Uterus (tissue), 4 donors: Measurements from ENCODE around the gene BAIAP2. TPM values are rescaled to one million over a fixed set of nuclear protein-coding genes. Genes with fewer than 3 reads are reported as not detected.

Experiments
- DNase-seq, 2 donors: peaks; one replicate each; pipeline ENCODE4 v3.0.0-alpha.2; 2019 to 2020
- H3K27ac ChIP-seq, 2 donors: fragments of 200-600 bp; sonication (generic); 1 replicate in 1 of 2; 2 replicates in 1 of 2; pipeline ENCODE4 v1.5.1; 2016 to 2018
- H3K27me3 ChIP-seq, 2 donors: fragments of 200-600 bp; sonication (generic); one replicate each; pipeline ENCODE4 v1.5.1; 2018 to 2019; ENCODE audit warnings: control low read depth in 1 of 2
- H3K36me3 ChIP-seq, 2 donors: fragments of 200-600 bp; sonication (generic); one replicate each; pipeline ENCODE4 v1.5.1; 2019; ENCODE audit warnings: control low read depth in 1 of 2
- H3K4me1 ChIP-seq, 2 donors: fragments of 200-600 bp; sonication (generic); one replicate each; pipeline ENCODE4 v1.5.1; 2018 to 2019; ENCODE audit warnings: control low read depth in 1 of 2
- H3K4me3 ChIP-seq, 2 donors: fragments of 200-600 bp; sonication (generic); 1 replicate in 1 of 2; 2 replicates in 1 of 2; pipeline ENCODE4 v1.5.1; 2018 to 2019; ENCODE audit warnings: mild to moderate bottlenecking in 1 of 2
- H3K9me3 ChIP-seq, 2 donors: fragments of 200-600 bp; sonication (generic); one replicate each; pipeline ENCODE4 v1.5.1; 2019; ENCODE audit warnings: control low read depth in 1 of 2
- CTCF ChIP-seq, 4 experiments: fragments of 200-600 bp in 2 of 4; fragments of 450-650 bp in 2 of 4; sonication (generic) in 2 of 4; IDR thresholded peaks; one replicate each; pipeline ENCODE4 v1.5.1; 2016 to 2019; ENCODE audit warnings: antibody characterized with exemption in 4 of 4, mild to moderate bottlenecking in 2 of 4, moderate library complexity in 1 of 4
- POLR2A ChIP-seq, 2 donors: fragments of 450-650 bp; IDR thresholded peaks; one replicate each; pipeline ENCODE4 v1.6.1; 2016; ENCODE audit warnings: antibody characterized with exemption in 2 of 2, mild to moderate bottlenecking in 1 of 2, moderate library complexity in 1 of 2
- intact Hi-C: fragments of 100-400 bp; cut with DNase I; formaldehyde crosslinking; loops from one replicate; pipeline ENCODE4 v1.15.1; 2023; ENCODE audit warnings: low total_unique reads
- total RNA-seq, 4 donors: library from RNA; depleted of rRNA in 3 of 4; stranded (reverse); fragments of >200 nt in 3 of 4; gene quantifications; one replicate each; pipeline versions ENCODE4 v1.1.0 to v1.2.4, GENCODE V29; 2014 to 2023
- donor health status: DM: yes; HTN: yes; CAD: no.

The BAIAP2 gene
- total RNA-seq, 4 donors from 2014 or later: 16.5 to 70.7 (median 45.8) TPM

GRCh38 chr17:80989586-80989913 is 45.4 kb upstream of the BAIAP2 start:
- no peak overlapping the region for H3K27ac ChIP-seq
- DNase-seq: no peak
- no peaks in the 10 kb centered on the region for H3K9me3 ChIP-seq
- H3K36me3 ChIP-seq: no peaks in the 10 kb centered on the region
- no peaks in the 10 kb centered on the region for H3K4me1 ChIP-seq
- H3K27me3 ChIP-seq: no peaks in the 10 kb centered on the region
- intact Hi-C loops: no loop called here
- TF ChIP-seq CTCF (IDR thresholded peaks at IDR 0.05) (no peak), POLR2A (IDR thresholded peaks at IDR 0.05) (no peak)
- H3K4me3 ChIP-seq: no peak overlapping the region

GRCh38 chr17:80990921-80991644 is 43.9 kb upstream of the BAIAP2 start:
- Histone ChIP-seq H3K27me3 (no peaks in the 10 kb centered on the region), H3K9me3 (no peaks in the 10 kb centered on the region), H3K36me3 (no peaks in the 10 kb centered on the region), H3K27ac (peak overlapping the region; percentile 74 to 80), H3K4me1 (no peaks in the 10 kb centered on the region), H3K4me3 (peak overlapping the region; percentile 63 to 97)
- intact Hi-C loops: no loop called here
- TF ChIP-seq CTCF (IDR thresholded peaks at IDR 0.05): no peak
- TF ChIP-seq POLR2A (IDR thresholded peaks at IDR 0.05): no peak
- no peak for DNase-seq

DNA sequence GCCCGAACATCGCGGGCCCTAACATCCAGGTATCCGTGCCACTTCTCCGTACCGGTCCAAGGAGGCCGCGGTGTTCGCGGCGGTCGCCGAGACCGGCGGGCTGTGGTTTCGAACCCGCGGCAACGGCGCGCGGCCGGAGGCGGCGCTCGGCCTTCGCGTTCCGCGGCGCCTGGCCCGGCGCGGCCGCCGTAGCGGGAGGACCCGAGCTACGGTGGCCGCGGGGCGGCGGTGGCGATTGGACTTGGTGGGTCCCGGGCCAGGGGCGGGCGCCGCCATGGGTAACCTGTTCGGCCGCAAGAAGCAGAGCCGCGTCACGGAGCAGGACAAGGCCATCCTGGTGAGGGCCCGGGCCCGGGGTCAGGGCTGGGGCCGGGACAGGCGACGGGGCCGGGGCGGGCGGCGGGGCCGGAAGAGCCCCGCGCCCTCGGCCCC is 43.3 kb upstream of the BAIAP2 start, which contains the start of gene CHMP6:
TSS of gene CHMP6 (plus strand) at position 197 of the 432 bp plus-strand sequence. CDS start at position 275, 78 bp downstream.
- TF ChIP-seq POLR2A (IDR thresholded peaks at IDR 0.05) (peak; percentile 40 to 44), CTCF (IDR thresholded peaks at IDR 0.05) (peak in 3 of 4 experiments; percentile 52 to 84 (median 71))
- Histone ChIP-seq H3K27me3 (no peaks in the 10 kb centered on the region), H3K36me3 (no peaks in the 10 kb centered on the region), H3K4me3 (peak within 1 kb of the TSS; percentile 63 to 97), H3K9me3 (no peaks in the 10 kb centered on the region), H3K27ac (peak within 1 kb of the TSS; percentile 74 to 80), H3K4me1 (no peaks in the 10 kb centered on the region)
- intact Hi-C loops: no loop called here
- DNase-seq: peak; percentile 72 to 75

DNA sequence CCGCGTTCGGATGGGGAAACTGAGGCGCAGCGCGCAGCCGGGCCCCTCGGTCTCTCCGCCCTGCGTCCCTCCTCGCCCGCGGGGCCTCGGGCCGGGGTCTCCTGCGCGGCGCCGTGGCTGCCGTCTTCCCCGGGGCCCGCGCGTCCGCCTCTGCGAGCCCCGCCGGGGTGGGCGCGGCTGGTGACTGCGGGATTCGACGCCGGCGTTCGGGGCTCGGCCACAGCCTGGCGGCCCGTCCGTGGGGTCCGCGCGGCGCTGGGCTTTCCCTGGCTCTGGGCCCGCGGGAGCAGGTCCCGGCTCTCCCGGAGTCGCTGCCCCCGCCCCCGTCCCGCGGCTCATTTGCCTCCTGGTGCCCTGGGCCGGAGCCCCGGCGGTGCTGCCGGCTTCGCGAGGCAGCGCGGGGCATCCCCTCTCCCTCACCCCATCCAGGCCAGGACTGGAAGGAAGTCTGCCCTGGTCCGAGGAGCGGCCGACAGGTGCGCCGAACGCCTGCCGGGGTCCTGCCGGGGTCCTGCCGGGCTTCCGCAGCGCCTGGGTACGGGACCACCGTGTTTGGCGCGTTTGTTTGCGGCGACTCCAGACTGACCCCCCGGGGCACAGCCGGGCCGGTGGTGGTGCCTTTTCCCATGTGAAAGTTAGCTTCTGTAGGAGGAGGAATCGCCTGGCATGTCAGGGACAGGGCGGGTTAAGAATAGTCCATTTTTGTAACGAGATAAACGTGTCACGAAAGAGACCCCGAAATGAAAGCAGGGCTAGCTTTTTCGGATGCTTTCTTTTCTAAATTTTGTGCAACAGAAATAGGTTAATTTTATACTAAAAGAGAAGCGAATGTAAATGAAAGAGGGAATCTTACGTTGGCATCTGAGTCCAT is 42.6 kb upstream of the BAIAP2 start:
- TF ChIP-seq POLR2A (IDR thresholded peaks at IDR 0.05) (no peak), CTCF (IDR thresholded peaks at IDR 0.05) (no peak)
- Histone ChIP-seq H3K4me1 (no peaks in the 10 kb centered on the region), H3K27me3 (no peaks in the 10 kb centered on the region), H3K9me3 (no peaks in the 10 kb centered on the region), H3K36me3 (no peaks in the 10 kb centered on the region), H3K27ac (peak overlapping the region; percentile 74 to 80), H3K4me3 (peak overlapping the region; percentile 63 to 97)
- no peak for DNase-seq
- intact Hi-C loops: no loop called here
